Gastrocnemius medialis (tissue), 4 donors: ENCODE results near the gene TGIF2LX. TPM values are rescaled to one million over a fixed set of nuclear protein-coding genes. Genes with fewer than 3 reads are reported as not detected.
"Not testable (repeated sequence)": the region's sequence is repeated elsewhere in the genome, so short reads cannot be mapped to it uniquely, and the experiment has no call there.

Source experiments
- ATAC-seq, 2 donors: fragments of 150-250 bp; one replicate each; pipeline ENCODE4 v1.9.1; 2016
- DNase-seq, 2 donors: peaks; one replicate each; pipeline ENCODE4 v3.0.0-alpha.2; 2019
- H3K27ac ChIP-seq, 4 donors: fragments of 200-600 bp; sonication (generic); 1 replicate in 1 of 4; 2 replicates in 3 of 4; pipeline ENCODE4 v1.5.1; 2016 to 2018; ENCODE audit warnings: mild to moderate bottlenecking in 2 of 4, moderate library complexity in 1 of 4
- H3K27me3 ChIP-seq, 3 donors: fragments of 200-600 bp; sonication (generic) in 2 of 3; 1 replicate in 1 of 3; 2 replicates in 2 of 3; pipeline versions ENCODE4 v1.5.1 to v1.6.0; 2016 to 2019; ENCODE audit warnings: mild to moderate bottlenecking in 1 of 3, moderate library complexity in 1 of 3
- H3K36me3 ChIP-seq, 2 donors: fragments of 200-600 bp; sonication (generic) in 1 of 2; one replicate each; pipeline ENCODE4 v1.5.1; 2017 to 2018
- H3K4me1 ChIP-seq, 2 donors: fragments of 200-600 bp; sonication (generic) in 1 of 2; one replicate each; pipeline ENCODE4 v1.5.1; 2016 to 2017; ENCODE audit warnings: mild to moderate bottlenecking in 2 of 2
- H3K4me3 ChIP-seq, 4 donors: fragments of 200-600 bp; sonication (generic) in 3 of 4; 1 replicate in 1 of 4; 2 replicates in 3 of 4; pipeline ENCODE4 v1.5.1; 2016 to 2019; ENCODE audit warnings: mild to moderate bottlenecking in 2 of 4
- H3K9me3 ChIP-seq, 3 donors: fragments of 200-600 bp; sonication (generic) in 2 of 3; 1 replicate in 1 of 3; 2 replicates in 2 of 3; pipeline ENCODE4 v1.5.1; 2016 to 2019
- in situ Hi-C, 4 donors: fragments of 200-750 bp; cut with MboI; loops; one replicate each; pipeline versions ENCODE4 v1.15.0 to v1.8.0; 2017; ENCODE audit warnings: low sequenced_read_pairs in 4 of 4
- intact Hi-C: fragments of 100-400 bp; cut with DNase I; formaldehyde crosslinking; loops from one replicate; pipeline ENCODE4 v1.15.1; 2023; ENCODE audit warnings: low total_unique reads
- total RNA-seq, 4 donors: library from RNA; depleted of rRNA; stranded (reverse); fragments of >200 nt; gene quantifications; one replicate each; pipeline versions ENCODE4 v1.1.0 to v1.2.3, GENCODE V29; 2016

Gene TGIF2LX
- total RNA-seq, result not detected

- ATAC-seq, H3K36me3 ChIP-seq, H3K4me1 ChIP-seq, in situ Hi-C loops, H3K27ac ChIP-seq, intact Hi-C loops, H3K4me3 ChIP-seq, DNase-seq, H3K27me3 ChIP-seq, H3K9me3 ChIP-seq: not testable (repeated sequence)
Observed at GRCh38 chrX:89921665-89922064, at the start of gene TGIF2LX. TSS of gene TGIF2LX (plus strand) at chrX:89921908. CDS start at chrX:89922086, 178 bp downstream.

DNA sequence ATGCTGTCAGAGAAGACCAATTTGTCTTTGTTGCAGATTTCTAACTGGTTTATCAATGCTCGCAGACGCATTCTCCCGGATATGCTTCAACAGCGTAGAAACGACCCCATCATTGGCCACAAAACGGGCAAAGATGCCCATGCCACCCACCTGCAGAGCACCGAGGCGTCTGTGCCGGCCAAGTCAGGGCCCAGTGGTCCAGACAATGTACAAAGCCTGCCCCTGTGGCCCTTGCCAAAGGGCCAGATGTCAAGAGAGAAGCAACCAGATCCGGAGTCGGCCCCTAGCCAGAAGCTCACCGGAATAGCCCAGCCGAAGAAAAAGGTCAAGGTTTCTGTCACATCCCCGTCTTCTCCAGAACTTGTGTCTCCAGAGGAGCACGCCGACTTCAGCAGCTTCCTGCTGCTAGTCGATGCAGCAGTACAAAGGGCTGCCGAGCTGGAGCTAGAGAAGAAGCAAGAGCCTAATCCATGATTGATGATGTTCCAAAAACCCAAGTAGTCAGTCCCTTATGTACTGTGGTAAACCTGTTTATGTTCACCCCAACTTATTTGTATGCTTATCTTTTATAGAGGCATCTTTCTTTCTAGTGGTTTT lies 728 bp downstream of the TGIF2LX start:
- H3K9me3 ChIP-seq, H3K4me3 ChIP-seq, H3K4me1 ChIP-seq, DNase-seq, H3K36me3 ChIP-seq, H3K27ac ChIP-seq, ATAC-seq, H3K27me3 ChIP-seq, intact Hi-C loops, in situ Hi-C loops: not testable (repeated sequence)

DNA sequence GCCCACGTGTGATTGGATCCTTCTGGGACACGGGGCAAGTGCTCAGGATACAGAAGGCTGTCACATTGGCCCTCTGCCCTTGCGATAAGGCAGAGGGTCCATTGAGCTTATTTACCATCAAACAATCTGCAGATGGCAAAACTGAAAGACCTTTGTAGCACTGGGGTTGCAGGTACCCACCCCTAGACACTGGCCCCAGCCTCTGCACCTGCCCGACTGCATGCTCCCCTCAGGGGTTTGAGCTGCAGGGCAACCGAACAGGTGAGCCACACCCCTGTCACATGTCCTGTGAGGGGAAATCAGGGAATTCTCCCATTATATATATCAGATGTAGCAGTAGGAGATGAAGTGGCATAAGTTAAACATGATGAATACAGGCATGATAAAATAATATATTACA lies 21.4 kb downstream of the TGIF2LX start:
- in situ Hi-C loops, intact Hi-C loops: not testable (repeated sequence)

DNA sequence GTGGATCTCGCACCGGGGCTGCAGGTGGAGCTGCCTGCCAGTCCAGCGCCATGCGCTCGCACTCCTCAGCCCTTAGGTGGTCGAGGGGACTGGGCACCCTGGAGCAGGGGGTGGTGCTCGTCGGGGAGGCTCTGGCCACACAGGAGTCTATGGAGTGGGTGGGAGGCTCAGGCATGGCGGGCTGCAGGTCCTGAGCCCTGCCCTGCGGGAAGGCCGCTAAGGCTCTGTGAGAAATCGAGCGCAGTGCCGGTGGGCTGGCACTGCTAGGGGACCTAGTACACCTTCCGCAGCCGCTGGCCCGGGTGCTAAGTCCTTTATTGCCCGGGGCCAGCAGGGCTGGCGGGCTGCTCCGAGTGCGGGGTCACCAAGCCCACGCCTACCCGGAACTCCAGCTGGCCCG lies 43.9 kb downstream of the TGIF2LX start:
- H3K9me3 ChIP-seq, DNase-seq, H3K4me1 ChIP-seq, H3K27ac ChIP-seq, H3K36me3 ChIP-seq, intact Hi-C loops, H3K4me3 ChIP-seq, H3K27me3 ChIP-seq, in situ Hi-C loops, ATAC-seq: not testable (repeated sequence)

More for the DNA sequence above, 21.4 kb downstream of the TGIF2LX start:
- not testable (repeated sequence) for H3K36me3 ChIP-seq, H3K4me3 ChIP-seq, H3K4me1 ChIP-seq, H3K27me3 ChIP-seq, DNase-seq, H3K9me3 ChIP-seq, H3K27ac ChIP-seq, ATAC-seq
